Stimulated activated CD8-positive, alpha-beta memory T cell treated with anti-CD3 and anti-CD28 coated beads, Interleukin-7, amount 100 ng/mL, for 48 hours (primary cell): ENCODE data around the gene CRTC3.
"Not testable (repeated sequence)": the region's sequence is repeated elsewhere in the genome, so short reads cannot be mapped to it uniquely, and the experiment has no call there.

ENCODE experiments used
- DNase-seq, 2 donors: peaks; one replicate each; pipeline ENCODE4 v3.0.0-alpha.2; 2020; ENCODE audit warnings: low read depth in 1 of 2; ENCODE audit errors: extremely low read depth in 1 of 2

The CRTC3 gene

DNA sequence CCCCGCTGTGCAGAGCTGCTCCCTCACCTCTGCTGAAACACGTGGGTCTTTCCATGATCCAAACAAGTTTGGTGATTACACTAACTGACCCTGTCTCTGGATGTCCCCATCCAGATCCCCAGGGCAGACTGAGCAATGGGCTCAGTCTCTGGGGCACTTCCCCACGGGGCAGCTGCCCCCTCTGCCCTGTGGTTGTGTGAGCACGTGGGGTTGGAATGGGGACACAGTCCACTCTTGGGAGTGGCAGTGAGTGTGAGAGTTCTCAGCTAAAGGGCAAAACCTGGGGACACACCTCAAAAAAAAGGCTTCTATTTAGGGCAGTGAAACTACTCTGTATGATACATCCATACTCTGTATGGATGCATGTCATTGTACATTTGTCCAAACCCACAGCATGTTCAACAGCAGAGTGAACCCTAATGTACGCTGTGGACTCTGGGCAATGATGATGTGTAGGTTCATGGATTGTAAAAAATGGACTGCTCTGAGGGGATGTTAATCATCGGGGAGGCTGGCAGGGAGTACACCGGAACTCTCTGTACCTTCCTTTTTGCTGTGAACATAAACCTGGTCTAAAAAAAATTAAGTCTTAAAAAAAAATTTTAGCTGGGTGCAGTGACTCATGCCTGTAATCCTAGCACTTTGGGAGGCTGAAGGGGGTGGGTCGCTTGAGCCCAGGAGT, 137.5 kb downstream of the CRTC3 start:
- no peak for DNase-seq

DNA sequence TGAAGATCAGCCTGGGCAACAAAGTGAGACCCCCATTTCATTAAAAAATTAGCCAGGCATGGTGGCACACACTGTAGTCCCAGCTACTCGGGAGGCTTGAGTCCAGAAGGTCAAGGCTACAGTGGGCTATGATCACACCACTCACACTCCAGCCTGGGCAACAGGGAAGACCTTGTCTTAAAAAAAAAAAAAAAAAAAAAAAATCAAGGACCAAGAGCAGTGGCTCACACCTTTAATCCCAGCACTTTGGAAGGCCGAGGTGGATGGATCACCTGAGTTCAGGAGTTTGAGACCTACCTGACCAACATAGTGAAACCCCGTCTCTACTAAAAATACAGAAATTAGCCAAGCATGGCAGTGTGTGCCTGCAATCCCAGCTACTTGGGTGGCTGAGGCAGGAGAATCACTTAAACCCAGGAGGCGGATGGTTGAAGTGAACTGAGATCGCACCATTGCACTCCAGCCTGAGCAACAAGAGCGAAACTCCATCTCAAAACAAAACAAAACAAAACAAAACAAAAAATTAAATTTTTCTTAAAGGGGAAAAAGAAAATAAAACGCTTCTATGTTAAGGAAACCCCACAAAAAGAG, 138.1 kb downstream of the CRTC3 start:
- DNase-seq, result not testable (repeated sequence)

DNA sequence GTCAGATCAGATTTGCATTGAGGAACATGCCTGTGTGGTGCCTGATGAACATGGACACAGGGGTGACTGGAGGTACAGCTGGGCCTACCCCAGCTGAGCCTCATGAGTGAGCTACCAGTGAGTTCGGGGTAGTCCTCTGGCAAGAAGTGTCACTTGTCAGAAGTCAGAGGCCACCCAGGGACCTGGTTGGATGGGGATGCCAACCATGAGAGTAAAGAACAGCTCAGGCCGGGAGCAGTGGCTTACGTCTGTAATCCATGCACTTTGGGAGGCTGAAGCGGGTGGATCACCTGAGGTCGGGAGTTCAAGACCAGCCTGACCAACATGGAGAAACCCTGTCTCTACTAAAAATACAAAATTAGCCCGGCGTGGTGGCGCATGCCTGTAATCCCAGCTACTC, 140.9 kb downstream of the CRTC3 start:
- DNase-seq, result not testable (repeated sequence)

DNA sequence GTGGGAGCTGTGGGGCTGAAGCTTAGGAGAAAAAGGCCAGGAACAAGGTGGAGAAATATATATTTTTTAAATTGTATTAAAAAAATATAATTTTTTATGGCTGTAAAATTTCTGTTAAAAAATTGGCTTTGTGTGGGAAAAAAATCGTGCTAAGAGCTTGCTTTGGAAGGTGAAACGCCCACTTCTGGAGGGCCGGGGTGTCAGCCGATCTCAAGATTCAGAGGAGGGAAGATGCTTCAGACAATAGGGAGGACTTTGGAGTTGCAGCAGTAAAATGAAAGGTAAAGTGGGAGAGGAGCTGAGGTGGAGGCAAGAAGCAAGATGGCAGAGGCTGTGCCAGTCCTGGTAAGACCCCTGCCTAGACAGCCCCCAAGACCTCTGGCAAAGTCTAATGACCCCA, 141.5 kb downstream of the CRTC3 start:
- DNase-seq, result no peak

DNA sequence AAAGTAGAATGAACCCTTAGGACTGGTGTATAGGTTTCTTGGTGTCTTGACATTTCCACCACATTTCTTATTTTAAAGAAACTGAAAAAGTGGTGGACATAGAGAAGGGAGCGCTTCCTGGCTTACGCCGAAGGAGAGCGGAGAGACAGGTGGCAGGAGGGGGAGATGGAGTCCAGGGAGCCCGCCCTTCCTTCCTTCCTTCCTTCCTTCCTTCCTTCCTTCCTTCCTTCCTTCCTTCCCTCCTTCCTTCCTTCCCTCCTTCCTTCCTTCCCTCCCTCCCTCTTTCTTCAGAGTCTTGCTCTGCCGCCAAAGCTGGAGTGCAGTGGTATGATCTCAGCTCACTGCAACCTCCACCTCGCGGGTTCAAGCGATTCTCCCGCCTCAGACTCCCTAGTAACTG, 143.6 kb downstream of the CRTC3 start:
- DNase-seq, result not testable (repeated sequence)

DNA sequence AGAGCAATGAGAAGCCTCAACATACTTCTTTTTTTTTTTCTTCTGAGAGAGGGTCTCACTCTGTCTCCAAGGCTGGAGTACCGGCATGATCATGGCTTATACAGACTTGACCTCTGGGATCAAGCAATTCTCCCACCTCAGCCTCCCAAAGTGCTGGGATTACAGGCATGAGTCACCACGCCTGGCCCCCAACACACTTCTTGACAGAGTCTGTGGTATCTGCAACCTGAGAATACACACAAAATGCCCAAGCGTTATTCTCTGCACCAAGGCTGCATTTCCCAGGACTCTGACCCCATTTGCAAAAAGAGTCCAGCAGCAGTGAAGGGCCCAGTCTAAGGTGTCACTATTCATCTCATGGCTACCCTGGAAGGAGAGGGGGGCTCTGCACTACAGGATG, 144.8 kb downstream of the CRTC3 start:
- DNase-seq, result no peak

DNA sequence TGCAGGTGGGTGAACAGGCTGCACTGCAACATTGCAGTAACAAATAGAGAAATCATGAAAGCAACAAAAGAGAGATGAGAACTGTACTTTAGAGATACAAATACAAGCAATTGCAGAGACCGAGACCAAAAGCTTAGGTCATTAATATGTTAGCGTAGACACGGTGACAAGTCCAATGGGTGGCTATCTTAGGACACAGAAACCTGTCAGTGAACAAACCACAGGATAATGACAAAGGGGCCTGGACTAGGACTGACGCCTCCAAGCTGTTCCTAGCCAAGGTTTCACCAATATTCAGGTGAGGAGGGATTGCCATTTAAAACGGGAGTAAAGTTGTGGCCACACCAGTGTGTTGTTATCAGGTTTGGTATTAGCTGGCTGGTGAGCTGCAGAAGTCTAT, 145.7 kb downstream of the CRTC3 start:
- DNase-seq, result no peak

DNA sequence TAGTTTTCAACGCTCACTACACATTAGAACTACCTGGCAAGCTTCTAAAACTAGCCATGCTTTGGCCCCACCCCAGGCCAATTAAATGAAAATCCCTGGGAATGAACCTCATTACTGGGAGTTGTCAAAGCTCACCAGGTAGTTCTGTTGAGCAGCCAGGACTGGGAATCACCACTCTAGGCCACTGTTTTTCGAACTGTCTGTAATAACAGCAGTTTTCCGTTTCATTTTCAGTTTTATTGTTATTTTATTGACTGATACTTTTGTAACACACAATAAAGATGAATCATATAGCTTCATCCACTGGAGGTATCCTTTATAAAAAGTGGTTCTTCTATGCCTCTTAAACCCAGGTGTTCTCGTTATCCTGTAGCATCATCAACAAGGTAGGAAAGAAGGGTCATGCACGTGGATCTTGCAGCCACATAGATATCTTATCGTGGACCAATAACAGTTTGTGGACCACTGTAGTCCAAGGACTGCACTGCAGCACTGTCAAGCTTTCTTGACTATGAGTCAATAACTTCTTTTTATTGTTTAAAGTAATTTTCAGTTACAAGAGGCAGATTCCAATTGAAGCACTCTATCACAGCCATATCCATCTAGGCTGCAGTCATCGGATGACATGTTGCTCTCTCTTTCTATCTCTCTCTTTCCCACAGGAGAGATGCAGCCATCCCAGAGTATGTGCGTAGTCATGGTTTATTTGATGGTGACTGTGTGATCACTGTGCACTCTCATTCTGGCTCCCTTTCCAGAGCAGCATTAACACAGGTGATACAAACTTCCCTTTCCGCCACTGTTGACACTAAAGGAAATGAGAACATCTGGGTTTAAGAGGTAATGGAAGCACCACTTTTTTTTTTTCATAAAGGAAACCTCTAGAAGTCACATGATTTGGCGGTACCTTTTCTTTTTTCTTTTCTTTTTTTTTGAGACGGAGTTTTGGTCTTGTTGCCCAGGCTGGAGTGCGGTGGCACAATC, 148.4 kb downstream of the CRTC3 start:
- DNase-seq, result no peak

DNA sequence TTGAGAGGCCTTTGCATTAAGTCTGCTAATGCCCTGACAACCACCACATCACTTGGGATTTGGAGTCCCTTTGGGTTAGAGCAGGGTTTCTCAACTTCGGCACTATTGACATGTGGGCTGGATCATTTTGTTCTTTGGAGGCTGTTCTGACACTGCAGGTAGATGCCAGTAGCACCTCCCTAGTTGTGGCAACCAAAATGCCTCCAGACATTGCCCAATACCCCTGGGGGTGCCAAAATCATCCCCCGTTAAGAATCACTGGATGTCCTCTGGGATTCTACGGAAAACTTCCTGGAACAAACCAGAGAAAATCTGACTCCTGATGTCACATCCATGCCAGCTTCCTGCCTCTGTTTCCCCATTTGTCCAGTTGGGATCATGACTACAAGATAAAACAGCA, 150.2 kb downstream of the CRTC3 start:
- DNase-seq, result no peak

DNA sequence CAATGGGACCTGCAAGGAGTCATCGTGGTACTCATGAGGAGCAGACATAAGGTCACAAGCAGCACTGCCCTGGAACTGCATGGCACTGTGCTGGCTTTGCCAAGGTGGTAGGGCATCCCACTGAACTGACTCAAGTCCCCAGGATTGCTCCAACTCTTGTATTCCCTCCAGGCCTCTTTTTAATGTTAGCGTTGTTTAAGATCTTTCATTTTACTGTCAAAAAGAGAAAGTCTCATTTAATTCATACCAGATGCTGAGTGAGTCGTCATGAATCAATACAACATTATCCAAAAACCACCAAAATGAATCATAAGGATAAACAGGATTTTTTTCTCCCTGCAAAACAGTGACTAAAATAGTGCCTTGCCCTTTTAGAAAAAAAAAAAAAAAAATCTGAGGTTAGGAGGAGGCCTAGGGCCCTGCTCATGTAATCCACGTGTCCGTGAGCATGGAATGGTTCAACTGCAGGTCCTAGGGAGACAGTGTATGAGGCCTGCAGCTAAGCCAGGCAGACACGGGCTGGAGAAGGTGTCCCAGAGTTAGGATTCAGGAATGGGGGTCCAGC, 150.7 kb downstream of the CRTC3 start:
- no peak for DNase-seq

DNA sequence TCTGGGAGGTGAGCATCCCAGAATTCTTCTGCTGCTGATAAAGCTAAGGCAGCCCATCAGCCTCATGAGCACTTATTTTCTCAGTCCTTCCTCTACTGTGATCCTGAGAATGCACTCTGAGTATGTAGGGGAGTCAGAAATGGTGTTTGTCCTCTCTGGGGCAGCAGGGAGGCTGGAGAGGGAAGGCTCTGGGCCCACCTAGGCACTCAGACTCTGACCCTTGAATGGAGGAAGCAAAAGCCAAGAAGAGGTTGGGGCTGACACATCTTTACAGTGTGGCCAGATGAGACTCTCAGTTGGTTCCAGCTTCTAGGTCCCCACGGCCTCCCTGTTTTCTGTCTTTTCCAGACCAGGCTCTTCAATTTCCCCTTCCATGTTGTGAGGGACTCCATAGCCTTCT, 151.3 kb downstream of the CRTC3 start:
- no peak for DNase-seq

DNA sequence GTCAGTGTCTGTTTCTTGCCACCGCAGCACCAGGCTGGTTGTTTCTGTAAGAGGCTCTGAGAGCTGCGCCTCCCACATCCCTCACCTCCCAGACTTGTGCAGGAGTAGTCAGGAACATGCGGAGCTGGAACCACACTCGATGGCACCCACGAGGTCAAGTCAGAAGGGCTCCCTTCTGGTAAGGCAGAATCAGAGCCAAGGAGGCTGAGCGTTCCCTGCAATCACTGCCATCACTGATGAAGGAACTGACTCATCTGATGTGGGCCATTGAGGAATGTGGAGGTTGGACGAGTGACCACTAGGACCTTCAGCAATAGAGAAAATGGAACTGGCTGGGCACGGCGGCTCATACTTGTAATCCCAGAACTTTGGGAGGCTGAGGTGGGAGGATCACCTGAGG, 151.8 kb downstream of the CRTC3 start:
- DNase-seq, result no peak

DNA sequence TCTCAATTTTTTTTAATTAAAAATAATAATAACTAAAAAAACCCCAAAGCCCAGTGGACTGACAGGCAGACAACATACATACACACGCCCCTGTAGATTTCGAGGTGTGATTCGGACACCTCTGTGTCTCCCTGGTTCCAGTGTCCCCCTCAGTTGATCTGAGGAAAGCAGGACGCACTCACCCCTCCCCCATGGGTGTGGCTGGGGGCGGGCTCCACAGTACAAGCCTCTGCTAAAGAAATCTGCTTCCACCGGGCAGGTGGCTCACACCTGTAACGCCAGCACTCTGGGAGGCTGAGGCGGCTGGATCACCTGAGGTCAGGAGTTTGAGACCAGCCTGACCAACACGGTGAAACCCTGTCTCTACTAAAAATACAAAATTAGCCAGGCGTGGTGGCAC, 153.6 kb downstream of the CRTC3 start:
- DNase-seq, result no peak

DNA sequence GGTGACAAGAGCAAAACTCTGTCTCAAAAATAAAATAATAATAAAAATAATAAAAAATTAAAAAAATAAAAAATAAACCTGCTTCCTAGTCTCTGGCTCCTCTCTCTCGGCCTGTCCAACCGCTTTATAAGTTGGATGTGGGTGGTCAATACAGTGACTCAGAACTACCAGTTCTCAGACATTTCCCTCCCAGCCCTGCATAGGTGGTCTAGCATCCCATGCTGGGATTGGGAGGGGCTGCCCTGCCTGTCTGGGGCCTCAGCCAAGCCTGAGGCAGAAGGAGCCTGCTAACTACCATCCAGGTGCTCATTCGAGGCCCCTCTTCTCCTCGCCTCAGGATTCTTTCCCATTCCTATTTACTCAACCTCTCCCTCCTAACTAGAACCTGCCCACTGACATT, 154.2 kb downstream of the CRTC3 start:
- no peak for DNase-seq

DNA sequence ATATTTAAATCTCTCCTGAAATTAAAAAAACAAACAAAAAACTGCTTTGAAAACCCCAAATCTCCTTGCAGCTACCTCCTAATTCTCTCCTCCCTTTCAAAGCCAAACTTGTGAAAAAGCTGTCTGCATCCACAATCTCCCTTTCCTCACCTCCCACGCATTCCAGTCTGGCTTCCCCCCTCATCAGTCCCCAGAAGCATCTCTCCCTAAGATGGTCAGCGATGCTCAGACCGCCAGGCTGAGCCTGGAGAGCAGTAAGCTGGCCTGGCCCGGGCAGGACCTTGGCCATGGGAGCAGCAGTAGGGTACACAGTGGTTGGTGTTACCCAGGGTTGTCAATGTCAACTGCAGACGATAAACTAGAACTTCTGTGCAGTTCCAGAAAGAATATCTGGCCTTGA, 154.6 kb downstream of the CRTC3 start:
- DNase-seq, result no peak

DNA sequence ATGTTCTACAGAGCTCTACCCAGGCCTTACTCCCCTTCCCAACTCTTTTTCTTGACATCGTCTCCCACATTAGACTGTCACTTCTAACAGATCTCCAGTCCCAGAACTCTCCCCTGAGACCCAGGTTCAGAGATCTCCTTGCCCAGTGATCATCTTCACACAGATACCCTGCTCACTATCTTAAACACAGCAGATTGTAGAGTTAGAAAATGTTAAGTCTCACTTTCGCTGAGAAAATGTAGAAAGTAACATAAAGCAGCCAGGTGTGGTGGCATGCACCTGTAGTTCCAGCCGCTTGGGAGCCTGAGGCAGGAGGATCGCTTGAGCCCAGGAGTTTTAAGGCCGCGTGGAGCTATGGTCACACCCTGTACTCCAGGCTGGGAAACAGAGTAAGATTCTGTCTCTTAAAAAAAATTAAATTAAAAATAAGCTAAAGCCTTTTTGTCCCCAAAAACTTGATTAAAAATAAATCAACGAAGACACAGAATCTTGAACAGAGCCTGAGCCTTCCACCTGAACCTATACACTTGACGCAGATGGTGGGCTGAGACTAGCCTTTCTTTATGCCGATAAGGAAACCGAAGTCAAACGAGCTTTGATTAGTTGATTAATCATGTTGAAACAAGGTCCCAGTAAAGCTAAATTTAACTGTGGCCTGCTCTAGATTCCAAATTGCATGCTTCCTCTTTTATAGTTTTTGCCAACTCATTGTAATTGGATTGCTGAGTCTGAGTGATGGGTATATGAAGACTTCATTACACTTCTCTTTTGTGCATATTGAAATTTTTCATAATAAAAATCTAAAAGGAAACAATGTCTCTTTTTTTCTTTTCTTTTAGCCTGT, 156.1 kb downstream of the CRTC3 start:
- no peak for DNase-seq

DNA sequence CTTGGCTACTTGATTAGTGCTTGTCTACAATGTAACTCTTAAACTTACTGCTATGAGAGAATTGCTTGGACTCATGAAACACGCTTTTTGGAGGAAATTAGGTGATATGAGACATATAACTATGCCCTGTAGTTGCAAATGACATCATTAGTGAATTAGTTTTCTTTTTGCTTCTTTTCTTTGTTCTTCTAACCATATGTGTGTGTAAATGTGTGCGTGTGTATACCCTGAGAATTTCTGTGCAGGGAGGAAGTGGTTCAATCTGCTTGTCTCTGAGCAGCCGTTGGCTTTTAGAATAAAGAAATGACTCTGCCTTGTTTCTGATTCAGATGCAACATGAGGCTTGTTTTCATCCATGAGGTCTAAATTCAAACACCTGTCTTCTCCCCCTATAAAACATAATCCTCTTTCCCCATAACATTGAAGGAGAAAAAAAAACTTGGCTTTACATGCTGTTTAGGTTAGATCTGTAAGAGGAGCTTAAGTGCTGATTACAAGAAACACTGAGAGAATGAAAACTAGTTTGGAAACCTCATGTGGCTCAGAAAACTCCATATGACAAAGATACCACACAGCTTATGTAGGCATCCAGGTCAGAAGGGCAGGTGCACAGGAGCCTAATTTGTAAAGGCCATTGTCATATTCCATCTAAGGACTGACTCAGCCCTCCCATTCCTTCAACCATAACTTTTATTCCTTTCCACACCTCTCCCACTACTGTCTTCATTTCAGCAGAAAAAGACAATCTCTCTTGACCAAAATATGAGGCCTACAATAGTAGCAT, 156.9 kb downstream of the CRTC3 start:
- DNase-seq, result peak in 1 of 2 donors; percentile 20

DNA sequence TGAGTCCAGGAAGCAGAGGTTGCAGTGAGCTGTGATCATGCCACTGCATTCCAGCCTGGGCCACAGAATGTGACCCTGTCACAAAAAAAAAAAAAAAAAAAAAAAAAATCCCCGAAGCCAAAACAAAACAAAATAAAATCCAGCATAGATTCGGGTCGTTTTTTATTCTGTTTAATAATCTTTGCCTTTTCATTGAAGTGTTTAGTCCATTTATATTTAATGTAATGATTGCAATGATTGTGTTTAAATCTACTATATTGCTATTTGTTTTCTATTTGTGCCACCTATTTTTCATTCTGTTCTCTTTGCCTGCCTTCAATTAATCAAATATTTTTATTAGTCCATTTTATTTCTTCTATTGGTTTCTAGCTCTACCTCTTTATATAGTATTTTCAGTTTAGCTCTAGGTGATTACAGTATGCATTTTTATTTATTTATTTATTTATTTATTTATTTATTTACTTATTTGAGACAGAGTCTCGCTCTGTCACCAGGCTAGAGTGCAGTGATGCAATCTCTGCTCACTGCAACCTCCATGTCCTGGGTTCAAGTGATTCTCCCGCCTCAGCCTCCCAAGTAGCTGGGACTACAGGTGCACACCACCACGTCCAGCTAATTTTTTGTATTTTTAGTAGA, 159.7 kb downstream of the CRTC3 start:
- not testable (repeated sequence) for DNase-seq

DNA sequence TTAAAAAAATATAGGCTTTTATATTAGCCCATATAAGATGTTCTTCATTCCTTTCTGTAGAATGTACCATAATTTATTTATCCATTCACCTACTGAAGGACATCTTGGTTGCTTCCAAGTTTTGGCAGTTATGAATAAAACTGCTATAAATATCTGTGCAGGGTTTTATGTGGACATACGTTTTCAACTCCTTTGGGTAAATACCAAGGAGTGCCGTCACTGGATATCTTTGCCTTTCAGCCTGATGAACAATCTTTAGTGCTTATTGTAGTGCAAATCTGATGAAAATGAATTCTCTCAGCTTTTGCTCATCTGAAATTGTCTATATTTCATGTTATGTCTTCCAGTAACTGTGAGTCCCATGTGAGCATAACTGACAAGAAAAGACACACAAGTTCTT, 160.9 kb downstream of the CRTC3 start:
- no peak for DNase-seq
